Liver (tissue), 9 donors: Measurements from ENCODE around the gene LONRF2. TPM values are rescaled to one million over a fixed set of nuclear protein-coding genes. Genes with fewer than 3 reads are reported as not detected.
"Not testable (repeated sequence)": the region's sequence is repeated elsewhere in the genome, so short reads cannot be mapped to it uniquely, and the experiment has no call there.

Experiments used
- DNase-seq: peaks from one replicate; pipeline ENCODE4 v3.0.0-alpha.2; 2017; ENCODE audit warnings: low spot score
- H3K27ac ChIP-seq, 2 donors: one replicate each; pipeline ENCODE4 v1.7.0; 2013; ENCODE audit warnings: inconsistent platforms in 2 of 2, low read length in 2 of 2, control low read depth in 1 of 2, low read depth in 1 of 2, mild to moderate bottlenecking in 1 of 2
- H3K27me3 ChIP-seq, 4 donors: one replicate each; pipeline versions ENCODE4 v1.6.1 to v1.7.0; 2013; ENCODE audit warnings: low read length in 3 of 4, inconsistent platforms in 1 of 4, mild to moderate bottlenecking in 1 of 4, moderate library complexity in 1 of 4; ENCODE audit not compliant: control insufficient read depth in 4 of 4, insufficient read depth in 4 of 4
- H3K36me3 ChIP-seq, 4 donors: one replicate each; pipeline versions ENCODE4 v1.6.1 to v1.7.0; 2013; ENCODE audit warnings: low read length in 3 of 4, mild to moderate bottlenecking in 3 of 4, low read depth in 1 of 4, moderate library complexity in 1 of 4; ENCODE audit not compliant: control insufficient read depth in 4 of 4, insufficient read depth in 3 of 4
- H3K4me1 ChIP-seq, 4 donors: one replicate each; pipeline versions ENCODE4 v1.6.1 to v1.7.0; 2013; ENCODE audit warnings: low read length in 3 of 4, mild to moderate bottlenecking in 3 of 4, moderate library complexity in 1 of 4; ENCODE audit not compliant: control insufficient read depth in 4 of 4, insufficient read depth in 4 of 4
- H3K4me3 ChIP-seq, 3 donors: one replicate each; pipeline versions ENCODE4 v1.6.1 to v1.7.0; 2013; ENCODE audit warnings: low read length in 3 of 3, control low read depth in 1 of 3, low read depth in 1 of 3, mild to moderate bottlenecking in 1 of 3
- H3K9ac ChIP-seq, 2 donors: one replicate each; pipeline ENCODE4 v1.7.0; 2013; ENCODE audit warnings: low read length in 2 of 2, mild to moderate bottlenecking in 2 of 2, moderate library complexity in 2 of 2, control low read depth in 1 of 2, low read depth in 1 of 2
- H3K9me3 ChIP-seq, 4 donors: one replicate each; pipeline versions ENCODE4 v1.6.1 to v1.7.0; 2013; ENCODE audit warnings: low read length in 3 of 4; ENCODE audit not compliant: control insufficient read depth in 4 of 4
- EGR1 ChIP-seq, 2 donors: IDR thresholded peaks; 2 replicates each; pipeline ENCODE4 v1.6.1; 2016 to 2018; ENCODE audit warnings: antibody characterized with exemption in 2 of 2, low read depth in 2 of 2
- FOXA1 ChIP-seq: IDR thresholded peaks from 2 replicates; pipeline ENCODE4 v1.6.1; 2016; ENCODE audit warnings: antibody characterized with exemption
- FOXA2 ChIP-seq: IDR thresholded peaks from 2 replicates; pipeline ENCODE4 v1.6.1; 2016; ENCODE audit warnings: antibody characterized with exemption
- GABPA ChIP-seq, 2 donors: IDR thresholded peaks in 1 of 2; conservative IDR thresholded peaks in 1 of 2; 2 replicates each; pipeline ENCODE4 v1.6.1; 2016; ENCODE audit warnings: antibody characterized with exemption in 2 of 2, mild to moderate bottlenecking in 1 of 2, moderate library complexity in 1 of 2
- HNF4A ChIP-seq, 2 donors: conservative IDR thresholded peaks; 2 replicates each; pipeline ENCODE4 v1.6.1; 2016; ENCODE audit warnings: antibody characterized with exemption in 2 of 2, mild to moderate bottlenecking in 2 of 2
- HNF4G ChIP-seq: IDR thresholded peaks from 2 replicates; pipeline ENCODE4 v1.6.1; 2016; ENCODE audit warnings: antibody characterized with exemption
- JUND ChIP-seq, 2 donors: IDR thresholded peaks; 2 replicates each; pipeline ENCODE4 v1.6.1; 2016; ENCODE audit warnings: antibody characterized with exemption in 2 of 2
- MAX ChIP-seq: IDR thresholded peaks from 2 replicates; pipeline ENCODE4 v1.6.1; 2016; ENCODE audit warnings: antibody characterized with exemption
- NR2F2 ChIP-seq: IDR thresholded peaks from 2 replicates; pipeline ENCODE4 v1.6.1; 2016; ENCODE audit warnings: antibody characterized with exemption
- RAD21 ChIP-seq, 2 donors: IDR thresholded peaks; 2 replicates each; pipeline ENCODE4 v1.6.1; 2016; ENCODE audit warnings: antibody characterized with exemption in 2 of 2, mild to moderate bottlenecking in 2 of 2
- REST ChIP-seq: IDR thresholded peaks from 2 replicates; pipeline ENCODE4 v1.6.1; 2016; ENCODE audit warnings: antibody characterized with exemption, mild to moderate bottlenecking
- RXRA ChIP-seq, 2 donors: IDR thresholded peaks; 2 replicates each; pipeline ENCODE4 v1.6.1; 2017 to 2018; ENCODE audit warnings: antibody characterized with exemption in 2 of 2, mild to moderate bottlenecking in 1 of 2
- SP1 ChIP-seq: IDR thresholded peaks from 2 replicates; pipeline ENCODE4 v1.6.1; 2018; ENCODE audit warnings: antibody characterized with exemption, mild to moderate bottlenecking
- YY1 ChIP-seq: IDR thresholded peaks from 2 replicates; pipeline ENCODE4 v1.6.1; 2016; ENCODE audit warnings: antibody characterized with exemption, mild to moderate bottlenecking
- ZBTB33 ChIP-seq: IDR thresholded peaks from 2 replicates; pipeline ENCODE4 v1.6.1; 2016; ENCODE audit warnings: antibody characterized with exemption
- WGBS: extraction: QIAGEN DNeasy Blood & Tissue Kit; methylation state at CpG from one replicate; pipeline ENCODE4 v1.1.7; 2013; 5-methylcytosine and 5-hydroxymethylcytosine counted together
- polyA plus RNA-seq, 2 donors: library from polyadenylated mRNA; stranded (reverse) in 1 of 2; unstranded in 1 of 2; fragments of 200-250 nt in 1 of 2; fragments of >200 nt in 1 of 2; fragmentation: Nextera tagmentation in 1 of 2; extraction: Ambion mirVana in 1 of 2; gene quantifications; one replicate each; pipeline versions ENCODE4 v1.2.1 to v1.2.3, GENCODE V29; 2013 to 2015
- total RNA-seq, 2 donors: library from RNA; depleted of rRNA; stranded (reverse); fragments of >200 nt; gene quantifications; one replicate each; pipeline ENCODE4 v1.2.3, GENCODE V29; 2014
- TF ChIP-seq, protein P1 (sequence below): fragments of 150-350 bp; IDR thresholded peaks from 2 replicates; pipeline ENCODE4 v1.5.1; 2017; ENCODE audit warnings: improper control_type of control experiment, low read depth, low read length; ENCODE audit not compliant: missing input control
- TF ChIP-seq, protein P2 (sequence below): IDR thresholded peaks from 2 replicates; pipeline ENCODE4 v1.6.1; 2016; ENCODE audit warnings: antibody characterized with exemption
- donor health status: healthy.
- donor health status: healthy.
- donor health status: healthy.
- donor health status: healthy.
- donor health status: healthy.

The LONRF2 gene
- total and polyA plus RNA-seq, 4 donors: 0.06 to 3.7 (median 0.24) TPM

GRCh38 chr2:100342466-100342865 is 20.2 kb upstream of the LONRF2 start:
- not testable (repeated sequence) for DNase-seq, H3K27me3 ChIP-seq, H3K9ac ChIP-seq, H3K4me1 ChIP-seq, H3K27ac ChIP-seq, H3K9me3 ChIP-seq, H3K4me3 ChIP-seq, H3K36me3 ChIP-seq
- WGBS: 95% methylated on average over 2 of the region's 2 CpGs

- WGBS: 81% methylated on average over 5 of the region's 5 CpGs
- H3K9ac ChIP-seq: no peak overlapping the region
- H3K9me3 ChIP-seq: no peaks in the 10 kb centered on the region
- no peak for DNase-seq
- H3K27ac ChIP-seq: no peak overlapping the region
- H3K27me3 ChIP-seq: peaks cover 0 to 3% (median 0%) of the 10 kb centered on the region in 4 donors
- H3K4me3 ChIP-seq: no peak overlapping the region
- TF ChIP-seq HNF4A (conservative IDR thresholded peaks at IDR 0.05) (no peak), HNF4G (no peak), EGR1 (IDR thresholded peaks at IDR 0.05; ENCODE audit: low read depth in 2 of 2) (no peak), NR2F2 (no peak), REST (no peak), YY1 (no peak), ZBTB33 (no peak), RXRA (IDR thresholded peaks at IDR 0.05) (no peak), GABPA (IDR thresholded peaks at IDR 0.05 in 1 of 2, conservative IDR thresholded peaks at IDR 0.05 in 1 of 2) (no peak), MAX (no peak), RAD21 (IDR thresholded peaks at IDR 0.05) (no peak), SP1 (no peak), JUND (IDR thresholded peaks at IDR 0.05) (no peak), FOXA2 (no peak), FOXA1 (no peak)
- TF ChIP-seq, protein P1, sequence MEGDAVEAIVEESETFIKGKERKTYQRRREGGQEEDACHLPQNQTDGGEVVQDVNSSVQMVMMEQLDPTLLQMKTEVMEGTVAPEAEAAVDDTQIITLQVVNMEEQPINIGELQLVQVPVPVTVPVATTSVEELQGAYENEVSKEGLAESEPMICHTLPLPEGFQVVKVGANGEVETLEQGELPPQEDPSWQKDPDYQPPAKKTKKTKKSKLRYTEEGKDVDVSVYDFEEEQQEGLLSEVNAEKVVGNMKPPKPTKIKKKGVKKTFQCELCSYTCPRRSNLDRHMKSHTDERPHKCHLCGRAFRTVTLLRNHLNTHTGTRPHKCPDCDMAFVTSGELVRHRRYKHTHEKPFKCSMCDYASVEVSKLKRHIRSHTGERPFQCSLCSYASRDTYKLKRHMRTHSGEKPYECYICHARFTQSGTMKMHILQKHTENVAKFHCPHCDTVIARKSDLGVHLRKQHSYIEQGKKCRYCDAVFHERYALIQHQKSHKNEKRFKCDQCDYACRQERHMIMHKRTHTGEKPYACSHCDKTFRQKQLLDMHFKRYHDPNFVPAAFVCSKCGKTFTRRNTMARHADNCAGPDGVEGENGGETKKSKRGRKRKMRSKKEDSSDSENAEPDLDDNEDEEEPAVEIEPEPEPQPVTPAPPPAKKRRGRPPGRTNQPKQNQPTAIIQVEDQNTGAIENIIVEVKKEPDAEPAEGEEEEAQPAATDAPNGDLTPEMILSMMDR: no peak
- TF ChIP-seq, protein P2, sequence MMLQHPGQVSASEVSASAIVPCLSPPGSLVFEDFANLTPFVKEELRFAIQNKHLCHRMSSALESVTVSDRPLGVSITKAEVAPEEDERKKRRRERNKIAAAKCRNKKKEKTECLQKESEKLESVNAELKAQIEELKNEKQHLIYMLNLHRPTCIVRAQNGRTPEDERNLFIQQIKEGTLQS: no peak
- H3K36me3 ChIP-seq: no peaks in the 10 kb centered on the region
- H3K4me1 ChIP-seq: peaks cover 0 to 6% (median 0%) of the 10 kb centered on the region in 4 donors
Observed at GRCh38 chr2:100339823-100340222, 17.5 kb upstream of the LONRF2 start.
